GM23338 (cell line): ENCODE measurements around the gene GPR162. TPM values are rescaled to one million over a fixed set of nuclear protein-coding genes. Genes with fewer than 3 reads are reported as not detected.

ENCODE experiments used
- ATAC-seq: fragments of 200-7000 bp; cut with Tn5 transposase; 3 replicates; pipeline ENCODE4 v1.9.1; 2020
- DNase-seq: peaks from one replicate; pipeline ENCODE4 v3.0.0-alpha.2; 2015; ENCODE audit warnings: low spot score
- H2AFZ ChIP-seq: fragments of 200-600 bp; sonication (generic); 2 replicates; pipeline ENCODE4 v1.8.0; 2016; ENCODE audit warnings: antibody characterized with exemption, mild to moderate bottlenecking, moderate library complexity
- H3F3A ChIP-seq: fragments of 200-600 bp; sonication (generic); replicated peaks from 2 replicates; pipeline ENCODE4 v1.8.0; 2017; ENCODE audit warnings: antibody characterized with exemption, mixed run types, low read depth
- H3K27ac ChIP-seq: fragments of 200-600 bp; sonication (generic); 2 replicates; pipeline ENCODE4 v1.6.1; 2016; ENCODE audit warnings: low read depth
- H3K27me3 ChIP-seq: fragments of 200-600 bp; sonication (generic); 2 replicates; pipeline ENCODE4 v1.8.0; 2016; ENCODE audit warnings: mild to moderate bottlenecking, mixed run types, moderate library complexity; ENCODE audit not compliant: insufficient read depth
- H3K36me3 ChIP-seq: fragments of 200-600 bp; sonication (generic); 2 replicates; pipeline ENCODE4 v1.8.0; 2016; ENCODE audit warnings: mild to moderate bottlenecking; ENCODE audit not compliant: insufficient read depth
- H3K4me1 ChIP-seq: fragments of 200-600 bp; sonication (generic); 2 replicates; pipeline ENCODE4 v1.8.0; 2016; ENCODE audit warnings: mild to moderate bottlenecking, moderate library complexity; ENCODE audit not compliant: insufficient read depth
- H3K4me2 ChIP-seq: fragments of 200-600 bp; sonication (generic); 2 replicates; pipeline ENCODE4 v1.7.1; 2017; ENCODE audit warnings: mixed run types
- H3K4me3 ChIP-seq: fragments of 200-600 bp; sonication (generic); 2 replicates; pipeline ENCODE4 v1.6.1; 2016; ENCODE audit warnings: mixed run types
- H3K79me2 ChIP-seq: fragments of 200-600 bp; sonication (generic); replicated peaks from 2 replicates; pipeline ENCODE4 v1.8.0; 2017; ENCODE audit warnings: mild to moderate bottlenecking; ENCODE audit not compliant: insufficient read depth
- H3K9me2 ChIP-seq: fragments of 200-600 bp; sonication (generic); 2 replicates; pipeline ENCODE4 v1.8.0; 2017; ENCODE audit not compliant: insufficient read depth
- H4K20me1 ChIP-seq: fragments of 200-600 bp; sonication (generic); replicated peaks from 2 replicates; pipeline ENCODE4 v1.8.0; 2017; ENCODE audit warnings: mild to moderate bottlenecking; ENCODE audit not compliant: insufficient read depth
- H3K27ac Mint-ChIP-seq: 2 replicates; pipeline ENCODE4 v1.8.0; 2020; ENCODE audit warnings: inconsistent platforms, mild to moderate bottlenecking, moderate library complexity, mixed read lengths
- H3K27me3 Mint-ChIP-seq: 3 replicates; pipeline ENCODE4 v1.8.0; 2022; ENCODE audit warnings: low read depth, mild to moderate bottlenecking, moderate library complexity, mixed read lengths, inconsistent platforms; ENCODE audit not compliant: insufficient read depth, poor library complexity
- H3K36me3 Mint-ChIP-seq: 3 replicates; pipeline ENCODE4 v1.8.0; 2021; ENCODE audit warnings: low read depth, mild to moderate bottlenecking, inconsistent platforms, moderate library complexity, mixed read lengths
- H3K4me1 Mint-ChIP-seq: 3 replicates; pipeline ENCODE4 v1.8.0; 2020; ENCODE audit warnings: mild to moderate bottlenecking, inconsistent platforms, mixed read lengths
- H3K4me3 Mint-ChIP-seq: 3 replicates; pipeline ENCODE4 v1.8.0; 2021; ENCODE audit warnings: moderate library complexity, mild to moderate bottlenecking, inconsistent platforms, mixed read lengths
- H3K9me3 Mint-ChIP-seq: 3 replicates; pipeline ENCODE4 v1.8.0; 2020; ENCODE audit warnings: moderate library complexity, mild to moderate bottlenecking, inconsistent platforms, mixed read lengths
- CREB1 ChIP-seq: fragments of 250-450 bp; sonication (Bioruptor Pico); IDR thresholded peaks from 2 replicates; pipeline ENCODE4 v1.5.0; 2020; ENCODE audit warnings: low read depth, mild to moderate bottlenecking, moderate library complexity
- EZH2phosphoT487 ChIP-seq: fragments of 200-600 bp; sonication (generic); IDR thresholded peaks from one replicate; pipeline ENCODE4 v1.8.1; 2018; ENCODE audit warnings: antibody characterized with exemption; ENCODE audit not compliant: unreplicated experiment
- JUNB ChIP-seq: IDR thresholded peaks from one replicate; pipeline ENCODE4 v1.6.1; 2016; ENCODE audit warnings: antibody characterized with exemption; ENCODE audit not compliant: unreplicated experiment
- POLR2AphosphoS5 ChIP-seq: IDR thresholded peaks from 2 replicates; pipeline ENCODE4 v1.6.1; 2016; ENCODE audit warnings: antibody characterized with exemption, low read depth
- STAT1 ChIP-seq: IDR thresholded peaks from one replicate; pipeline ENCODE4 v1.6.1; 2016; ENCODE audit warnings: antibody characterized with exemption; ENCODE audit not compliant: unreplicated experiment
- ZNF114 ChIP-seq: fragments of 250-450 bp; sonication (Bioruptor Pico); IDR thresholded peaks from 2 replicates; pipeline ENCODE4 v1.5.0; 2020; ENCODE audit warnings: mild to moderate bottlenecking, moderate library complexity
- ZNF331 ChIP-seq: fragments of 250-450 bp; sonication (Bioruptor Pico); IDR thresholded peaks from 2 replicates; pipeline ENCODE4 v1.5.0; 2020; ENCODE audit warnings: low read depth, mild to moderate bottlenecking, moderate library complexity
- ZNF462 ChIP-seq: fragments of 250-450 bp; sonication (Bioruptor Pico); IDR thresholded peaks from 2 replicates; pipeline ENCODE4 v1.5.0; 2020; ENCODE audit warnings: mild to moderate bottlenecking, moderate library complexity
- polyA plus RNA-seq: library from polyadenylated mRNA; unstranded; fragments of >200 nt; fragmentation: Nextera tagmentation; extraction: Ambion mirVana; gene quantifications from 2 replicates; pipeline ENCODE4 v1.2.1, GENCODE V29; 2016
- total RNA-seq: library from RNA; depleted of rRNA; stranded (reverse); fragments of >200 nt; shearing (Covaris generic); gene quantifications from 2 replicates; pipeline ENCODE4 v1.2.3, GENCODE V29; 2014

The GPR162 gene
- total and polyA plus RNA-seq, 2 experiments from 2014 or later = 4.7 to 5.0 TPM

GRCh38 chr12:6784296-6784695, 37.3 kb upstream of the GPR162 start:
- H3K4me3 Mint-ChIP-seq = no peak overlapping the region
- Histone ChIP-seq H3K36me3 (no peaks in the 10 kb centered on the region), H3K27me3 (no peaks in the 10 kb centered on the region), H4K20me1 (no peaks in the 10 kb centered on the region), H3K4me1 (peaks cover 17% of the 10 kb centered on the region), H3K4me3 (no peak overlapping the region), H3K4me2 (no peak overlapping the region), H3K79me2 (no peaks in the 10 kb centered on the region), H3F3A (no peaks in the 10 kb centered on the region), H2AFZ (0 out of 2 replicates have a peak overlapping the region, but pooled peaks have one; percentile 47), H3K9me2 (no peaks in the 10 kb centered on the region), H3K27ac (no peak overlapping the region)
- H3K27me3 Mint-ChIP-seq = peaks cover 10% of the 10 kb centered on the region
- H3K36me3 Mint-ChIP-seq = no peaks in the 10 kb centered on the region
- no peaks in the 10 kb centered on the region for H3K9me3 Mint-ChIP-seq
- TF ChIP-seq POLR2AphosphoS5 (no peak), CREB1 (no peak), ZNF462 (CRISPR knock-in tag) (no peak), ZNF114 (CRISPR knock-in tag) (no peak), STAT1 (no peak), ZNF331 (CRISPR knock-in tag) (no peak)
- H3K4me1 Mint-ChIP-seq = peaks cover 20% of the 10 kb centered on the region
- no peak overlapping the region for H3K27ac Mint-ChIP-seq
- no peak for DNase-seq
- ATAC-seq = no peak

- Histone ChIP-seq H3K4me2 (no peak overlapping the region), H3K4me3 (no peak overlapping the region), H2AFZ (no peak overlapping the region), H3F3A (no peaks in the 10 kb centered on the region), H4K20me1 (no peaks in the 10 kb centered on the region), H3K9me2 (no peaks in the 10 kb centered on the region), H3K27me3 (no peaks in the 10 kb centered on the region), H3K4me1 (peaks cover 21% of the 10 kb centered on the region), H3K27ac (no peak overlapping the region), H3K79me2 (no peaks in the 10 kb centered on the region), H3K36me3 (no peaks in the 10 kb centered on the region)
- H3K9me3 Mint-ChIP-seq = no peaks in the 10 kb centered on the region
- H3K4me1 Mint-ChIP-seq = peaks cover 20% of the 10 kb centered on the region
- no peak overlapping the region for H3K27ac Mint-ChIP-seq
- ATAC-seq (no peak), DNase-seq (no peak)
- peaks cover 7% of the 10 kb centered on the region for H3K27me3 Mint-ChIP-seq
- H3K36me3 Mint-ChIP-seq = no peaks in the 10 kb centered on the region
- no peak overlapping the region for H3K4me3 Mint-ChIP-seq
- TF ChIP-seq POLR2AphosphoS5 (no peak), EZH2phosphoT487 (no peak), JUNB (no peak), ZNF462 (CRISPR knock-in tag) (no peak)
Measured at GRCh38 chr12:6784761-6785160, 36.9 kb upstream of the GPR162 start.
